K562 (cell line): ENCODE results near the gene AFDN. TPM values are rescaled to one million over a fixed set of nuclear protein-coding genes. Genes with fewer than 3 reads are reported as not detected.
A peak's percentile ranks its signal among the peaks of the same experiment; 100 is the strongest.

ENCODE experiments used
- ARID2 ChIP-seq: fragments of 450-650 bp; IDR thresholded peaks from 2 replicates; pipeline ENCODE4 v1.6.1; 2017; ENCODE audit warnings: antibody characterized with exemption, mild to moderate bottlenecking
- ATF1 ChIP-seq, 2 experiments: fragments of 450-650 bp in 1 of 2; IDR thresholded peaks; 2 replicates each; pipeline ENCODE4 v1.6.1; 2016; ENCODE audit warnings: missing compliant biosample characterization in 1 of 2, missing genetic modification characterization in 1 of 2
- CEBPG ChIP-seq, 3 experiments: fragments of 200-800 bp in 1 of 3; sonication (Bioruptor generic) in 1 of 3; sonication (generic) in 1 of 3; formaldehyde crosslinking in 1 of 3; IDR thresholded peaks in 2 of 3; conservative IDR thresholded peaks in 1 of 3; 2 replicates each; pipeline versions ENCODE4 v1.6.1 to v1.8.0; 2016 to 2022; ENCODE audit warnings: missing compliant biosample characterization in 2 of 3, missing genetic modification characterization in 2 of 3, mild to moderate bottlenecking in 1 of 3, missing genetic modification reagents in 1 of 3
- FOXK1 ChIP-seq: sonication (generic); formaldehyde crosslinking; IDR thresholded peaks from 2 replicates; pipeline ENCODE4 v1.8.0; 2022; ENCODE audit warnings: missing genetic modification reagents, mild to moderate bottlenecking, borderline replicate concordance
- GTF2E2 ChIP-seq: fragments of 200-800 bp; sonication (Bioruptor generic); IDR thresholded peaks from 2 replicates; pipeline ENCODE4 v1.6.1; 2016; ENCODE audit warnings: missing genetic modification characterization, missing compliant biosample characterization
- MCM3 ChIP-seq: fragments of 450-650 bp; IDR thresholded peaks from 2 replicates; pipeline ENCODE4 v1.6.1; 2016
- NFATC3 ChIP-seq: fragments of 450-650 bp; IDR thresholded peaks from 2 replicates; pipeline ENCODE4 v1.6.1; 2017; ENCODE audit warnings: mild to moderate bottlenecking
- SIN3B ChIP-seq: fragments of 450-650 bp; IDR thresholded peaks from 2 replicates; pipeline ENCODE4 v1.6.1; 2017; ENCODE audit warnings: low read depth, mild to moderate bottlenecking, moderate library complexity
- SMARCE1 ChIP-seq: fragments of 450-650 bp; IDR thresholded peaks from 2 replicates; pipeline ENCODE4 v1.7.1; 2016; ENCODE audit warnings: mild to moderate bottlenecking
- TAF9B ChIP-seq: fragments of 450-650 bp; IDR thresholded peaks from 2 replicates; pipeline ENCODE4 v1.6.1; 2018; ENCODE audit warnings: mild to moderate bottlenecking; ENCODE audit not compliant: partially characterized antibody
- TRIM28 ChIP-seq: fragments of 450-650 bp; IDR thresholded peaks from 2 replicates; pipeline ENCODE4 v1.6.1; 2017
- ZBED1 ChIP-seq: IDR thresholded peaks from 2 replicates; pipeline ENCODE4 v1.6.1; 2014
- ZNF140 ChIP-seq: fragments of 250-450 bp; sonication (Bioruptor Pico); IDR thresholded peaks from 2 replicates; pipeline ENCODE4 v1.8.0; 2021; ENCODE audit warnings: moderate library complexity, mild to moderate bottlenecking, inconsistent platforms
- ZNF347 ChIP-seq: fragments of 450-650 bp; formaldehyde crosslinking; IDR thresholded peaks from 2 replicates; pipeline ENCODE4 v1.4.0; 2020; ENCODE audit warnings: low read depth, mild to moderate bottlenecking, moderate library complexity
- ZNF589 ChIP-seq: fragments of 200-800 bp; sonication (Bioruptor generic); IDR thresholded peaks from 2 replicates; pipeline ENCODE4 v1.6.1; 2016; ENCODE audit warnings: low read depth, missing genetic modification characterization, missing compliant biosample characterization
- polyA plus RNA-seq, 8 experiments: library from polyadenylated mRNA; depleted of rRNA in 4 of 8; stranded (reverse) in 5 of 8; unstranded in 3 of 8; fragments of >200 nt; fragmentation: Nextera tagmentation in 2 of 8; fragmentation: Illumina TruSeq in 1 of 8; extraction: Ambion mirVana in 2 of 8; extraction: Trizol in 1 of 8; gene quantifications; 2 replicates each; pipeline versions ENCODE4 v1.2.1 to v1.2.3, GENCODE V29; 2011 to 2014; ENCODE audit warnings: inconsistent platforms in 1 of 8, missing spikeins in 1 of 8
- total RNA-seq, 7 experiments: library from RNA; depleted of rRNA in 6 of 7; stranded (reverse); fragments of >200 nt in 6 of 7; fragmentation: Illumina TruSeq in 2 of 7; extraction: Trizol in 2 of 7; gene quantifications; 2 replicates each; pipeline versions ENCODE4 v1.2.1 to v1.2.3, GENCODE V29; 2011 to 2021; ENCODE audit warnings: low replicate concordance in 1 of 7
- TF ChIP-seq, protein P1 (sequence below): fragments of 450-650 bp; formaldehyde crosslinking; IDR thresholded peaks from 2 replicates; pipeline ENCODE4 v1.4.0; 2020; ENCODE audit warnings: mild to moderate bottlenecking
- TF ChIP-seq, protein P2 (sequence below): fragments of 250-450 bp; sonication (Bioruptor Pico); IDR thresholded peaks from 2 replicates; pipeline ENCODE4 v1.5.1; 2021; ENCODE audit warnings: mild to moderate bottlenecking
- TF ChIP-seq, protein P3 (sequence below): fragments of 450-650 bp; formaldehyde crosslinking; IDR thresholded peaks from 2 replicates; pipeline ENCODE4 v1.4.0; 2020; ENCODE audit warnings: mild to moderate bottlenecking, mixed read lengths
- TF ChIP-seq, protein P4 (sequence below): fragments of 450-650 bp; IDR thresholded peaks from one replicate; pipeline ENCODE4 v1.6.1; 2018; ENCODE audit warnings: mild to moderate bottlenecking, moderate library complexity; ENCODE audit not compliant: partially characterized antibody
- TF ChIP-seq, protein P5 (sequence below): fragments of 150-350 bp; conservative IDR thresholded peaks from 2 replicates; pipeline ENCODE4 v1.6.1; 2014; ENCODE audit warnings: low read length

The AFDN gene
- total and polyA plus RNA-seq, 9 of the 15 experiments (the other 6 are each of a cell fraction or from before 2014, with no cell fraction given): 7.2 to 129 (median 105) TPM

DNA sequence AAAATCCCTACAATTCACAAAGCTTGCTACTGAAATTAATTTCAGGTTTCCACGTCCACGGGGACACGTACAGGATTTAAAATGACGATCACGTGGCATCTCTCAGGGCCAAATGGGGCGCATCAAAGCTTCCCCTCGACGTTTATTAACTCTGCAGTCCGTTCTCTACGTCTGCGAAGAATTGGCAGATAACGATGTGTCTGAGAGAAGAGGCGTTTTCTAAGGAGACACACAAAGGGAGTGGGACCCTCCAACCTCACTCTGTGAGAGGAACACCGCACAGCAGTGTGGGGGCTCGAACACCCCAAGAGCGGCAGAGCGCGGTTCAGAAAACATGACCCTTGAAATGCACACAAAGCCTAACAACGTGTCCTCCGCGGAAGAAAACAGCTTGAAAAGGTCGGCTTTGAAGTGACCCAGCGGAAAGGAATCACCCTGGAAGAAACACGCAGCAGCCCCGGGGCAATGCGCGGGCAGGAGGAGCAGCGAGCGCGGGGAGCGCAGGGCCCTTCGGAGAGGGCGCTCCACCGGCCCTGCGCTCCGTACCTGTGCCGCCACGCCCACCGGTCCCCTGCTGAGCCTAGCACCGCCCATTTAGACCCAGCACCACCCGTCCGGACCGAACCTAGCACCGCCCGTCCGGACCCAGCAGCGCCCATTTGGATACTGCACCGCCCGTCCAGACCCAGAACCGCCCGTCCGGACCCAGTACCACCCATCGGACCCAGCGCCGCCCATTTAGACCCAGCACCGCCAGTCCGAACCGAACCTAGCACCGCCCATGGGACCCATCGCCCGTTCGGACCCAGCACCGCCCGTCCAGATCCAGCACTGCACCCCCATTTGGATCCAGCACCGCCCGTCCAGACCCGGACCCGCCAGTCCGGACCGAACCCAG lies 1.1 kb upstream of the AFDN start (continued):
- TF ChIP-seq MCM3 (no peak), NFATC3 (no peak), FOXK1 (CRISPR knock-in tag) (no peak), ZBED1 (no peak), TAF9B (no peak), ATF1 (CRISPR knock-in tag; IDR thresholded peaks at IDR 0.05) (no peak), ATF1 (tag; IDR thresholded peaks at IDR 0.05) (peak; percentile 26; the same call in 1 of the 2 replicates), TRIM28 (no peak), ZNF589 (CRISPR knock-in tag) (no peak), SIN3B (no peak), CEBPG (CRISPR knock-in tag; IDR thresholded peaks at IDR 0.05) (no peak), CEBPG (tag; conservative IDR thresholded peaks at IDR 0.05 in 1 of 2, IDR thresholded peaks at IDR 0.05 in 1 of 2) (no peak), SMARCE1 (peak; percentile 16; the same call in 1 of the 2 replicates), ZNF347 (CRISPR knock-in tag) (no peak), ARID2 (no peak), ZNF140 (no peak), GTF2E2 (no peak)
- TF ChIP-seq, protein P1, sequence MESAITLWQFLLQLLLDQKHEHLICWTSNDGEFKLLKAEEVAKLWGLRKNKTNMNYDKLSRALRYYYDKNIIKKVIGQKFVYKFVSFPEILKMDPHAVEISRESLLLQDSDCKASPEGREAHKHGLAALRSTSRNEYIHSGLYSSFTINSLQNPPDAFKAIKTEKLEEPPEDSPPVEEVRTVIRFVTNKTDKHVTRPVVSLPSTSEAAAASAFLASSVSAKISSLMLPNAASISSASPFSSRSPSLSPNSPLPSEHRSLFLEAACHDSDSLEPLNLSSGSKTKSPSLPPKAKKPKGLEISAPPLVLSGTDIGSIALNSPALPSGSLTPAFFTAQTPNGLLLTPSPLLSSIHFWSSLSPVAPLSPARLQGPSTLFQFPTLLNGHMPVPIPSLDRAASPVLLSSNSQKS (CRISPR knock-in tag): no peak
- TF ChIP-seq, protein P2, sequence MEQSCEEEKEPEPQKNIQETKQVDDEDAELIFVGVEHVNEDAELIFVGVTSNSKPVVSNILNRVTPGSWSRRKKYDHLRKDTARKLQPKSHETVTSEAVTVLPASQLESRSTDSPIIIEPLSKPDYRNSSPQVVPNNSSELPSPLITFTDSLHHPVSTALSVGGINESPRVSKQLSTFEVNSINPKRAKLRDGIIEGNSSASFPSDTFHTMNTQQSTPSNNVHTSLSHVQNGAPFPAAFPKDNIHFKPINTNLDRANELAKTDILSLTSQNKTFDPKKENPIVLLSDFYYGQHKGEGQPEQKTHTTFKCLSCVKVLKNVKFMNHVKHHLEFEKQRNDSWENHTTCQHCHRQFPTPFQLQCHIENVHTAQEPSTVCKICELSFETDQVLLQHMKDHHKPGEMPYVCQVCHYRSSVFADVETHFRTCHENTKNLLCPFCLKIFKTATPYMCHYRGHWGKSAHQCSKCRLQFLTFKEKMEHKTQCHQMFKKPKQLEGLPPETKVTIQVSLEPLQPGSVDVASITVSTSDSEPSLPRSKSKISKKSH (CRISPR knock-in tag): no peak
- TF ChIP-seq, protein P3, sequence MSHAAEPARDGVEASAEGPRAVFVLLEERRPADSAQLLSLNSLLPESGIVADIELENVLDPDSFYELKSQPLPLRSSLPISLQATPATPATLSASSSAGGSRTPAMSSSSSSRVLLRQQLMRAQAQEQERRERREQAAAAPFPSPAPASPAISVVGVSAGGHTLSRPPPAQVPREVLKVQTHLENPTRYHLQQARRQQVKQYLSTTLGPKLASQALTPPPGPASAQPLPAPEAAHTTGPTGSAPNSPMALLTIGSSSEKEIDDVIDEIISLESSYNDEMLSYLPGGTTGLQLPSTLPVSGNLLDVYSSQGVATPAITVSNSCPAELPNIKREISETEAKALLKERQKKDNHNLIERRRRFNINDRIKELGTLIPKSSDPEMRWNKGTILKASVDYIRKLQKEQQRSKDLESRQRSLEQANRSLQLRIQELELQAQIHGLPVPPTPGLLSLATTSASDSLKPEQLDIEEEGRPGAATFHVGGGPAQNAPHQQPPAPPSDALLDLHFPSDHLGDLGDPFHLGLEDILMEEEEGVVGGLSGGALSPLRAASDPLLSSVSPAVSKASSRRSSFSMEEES (CRISPR knock-in tag): peak; percentile 68
- TF ChIP-seq, protein P4, sequence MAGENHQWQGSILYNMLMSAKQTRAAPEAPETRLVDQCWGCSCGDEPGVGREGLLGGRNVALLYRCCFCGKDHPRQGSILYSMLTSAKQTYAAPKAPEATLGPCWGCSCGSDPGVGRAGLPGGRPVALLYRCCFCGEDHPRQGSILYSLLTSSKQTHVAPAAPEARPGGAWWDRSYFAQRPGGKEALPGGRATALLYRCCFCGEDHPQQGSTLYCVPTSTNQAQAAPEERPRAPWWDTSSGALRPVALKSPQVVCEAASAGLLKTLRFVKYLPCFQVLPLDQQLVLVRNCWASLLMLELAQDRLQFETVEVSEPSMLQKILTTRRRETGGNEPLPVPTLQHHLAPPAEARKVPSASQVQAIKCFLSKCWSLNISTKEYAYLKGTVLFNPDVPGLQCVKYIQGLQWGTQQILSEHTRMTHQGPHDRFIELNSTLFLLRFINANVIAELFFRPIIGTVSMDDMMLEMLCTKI: no peak
- TF ChIP-seq, protein P5, sequence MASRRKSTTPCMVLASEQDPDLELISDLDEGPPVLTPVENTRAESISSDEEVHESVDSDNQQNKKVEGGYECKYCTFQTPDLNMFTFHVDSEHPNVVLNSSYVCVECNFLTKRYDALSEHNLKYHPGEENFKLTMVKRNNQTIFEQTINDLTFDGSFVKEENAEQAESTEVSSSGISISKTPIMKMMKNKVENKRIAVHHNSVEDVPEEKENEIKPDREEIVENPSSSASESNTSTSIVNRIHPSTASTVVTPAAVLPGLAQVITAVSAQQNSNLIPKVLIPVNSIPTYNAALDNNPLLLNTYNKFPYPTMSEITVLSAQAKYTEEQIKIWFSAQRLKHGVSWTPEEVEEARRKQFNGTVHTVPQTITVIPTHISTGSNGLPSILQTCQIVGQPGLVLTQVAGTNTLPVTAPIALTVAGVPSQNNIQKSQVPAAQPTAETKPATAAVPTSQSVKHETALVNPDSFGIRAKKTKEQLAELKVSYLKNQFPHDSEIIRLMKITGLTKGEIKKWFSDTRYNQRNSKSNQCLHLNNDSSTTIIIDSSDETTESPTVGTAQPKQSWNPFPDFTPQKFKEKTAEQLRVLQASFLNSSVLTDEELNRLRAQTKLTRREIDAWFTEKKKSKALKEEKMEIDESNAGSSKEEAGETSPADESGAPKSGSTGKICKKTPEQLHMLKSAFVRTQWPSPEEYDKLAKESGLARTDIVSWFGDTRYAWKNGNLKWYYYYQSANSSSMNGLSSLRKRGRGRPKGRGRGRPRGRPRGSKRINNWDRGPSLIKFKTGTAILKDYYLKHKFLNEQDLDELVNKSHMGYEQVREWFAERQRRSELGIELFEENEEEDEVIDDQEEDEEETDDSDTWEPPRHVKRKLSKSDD: no peak
